Activated CD8-positive, alpha-beta T cell treated with anti-CD3 and anti-CD28 coated beads for 36 hours (primary cell): ENCODE data around the gene EDN2. TPM values are rescaled to one million over a fixed set of nuclear protein-coding genes. Genes with fewer than 3 reads are reported as not detected.

Experiments
- ATAC-seq: fragments of 200-7000 bp; cut with Tn5 transposase; one replicate; pipeline ENCODE4 v1.10.0; 2021; ENCODE audit warnings: mild to moderate bottlenecking, moderate library complexity
- CTCF ChIA-PET: fragments of 350-600 bp; sonication (Branson Sonifier 250); formaldehyde crosslinking; loops from one replicate; lab custom pipeline; 2021; ENCODE audit warnings: antibody characterized with exemption; lab: Charles Lee
- POLR2A ChIA-PET: fragments of 350-600 bp; sonication (Branson Sonifier 250); formaldehyde crosslinking; loops from one replicate; lab custom pipeline; 2021; ENCODE audit warnings: antibody characterized with exemption; lab: Charles Lee
- DNase-seq: peaks from one replicate; pipeline ENCODE4 v3.0.0-alpha.2; 2020
- H3K27ac Mint-ChIP-seq: one replicate; pipeline ENCODE4 v1.8.0; 2021; ENCODE audit warnings: mild to moderate bottlenecking, mixed read lengths
- H3K27me3 Mint-ChIP-seq: one replicate; pipeline ENCODE4 v1.8.0; 2021; ENCODE audit warnings: mixed read lengths
- H3K36me3 Mint-ChIP-seq: one replicate; pipeline ENCODE4 v1.8.0; 2021; ENCODE audit warnings: low read depth, mixed read lengths
- H3K4me1 Mint-ChIP-seq: one replicate; pipeline ENCODE4 v1.8.0; 2021; ENCODE audit warnings: low read depth, mixed read lengths
- H3K4me3 Mint-ChIP-seq: one replicate; pipeline ENCODE4 v1.8.0; 2021; ENCODE audit warnings: mild to moderate bottlenecking, moderate library complexity, mixed read lengths
- H3K9me3 Mint-ChIP-seq: one replicate; pipeline ENCODE4 v1.8.0; 2021; ENCODE audit warnings: mixed read lengths
- CTCF ChIP-seq: fragments of 200-600 bp; IDR thresholded peaks from one replicate; pipeline ENCODE4 v1.8.0; 2022; ENCODE audit warnings: antibody characterized with exemption, mild to moderate bottlenecking
- intact Hi-C: fragments of 100-400 bp; cut with micrococcal nuclease; formaldehyde crosslinking; loops from one replicate; pipeline ENCODE4 v1.10.0; 2022
- total RNA-seq, 2 experiments: library from RNA; stranded (reverse); gene quantifications; one replicate each; pipeline ENCODE4 v1.2.3, GENCODE V29; 2021

The EDN2 gene
- total RNA-seq, 2 experiments from 2014 or later, result not detected

- no peak for TF ChIP-seq CTCF
- intact Hi-C loops, result no loop called here
- POLR2A ChIA-PET, result no interaction called here
- no peak overlapping the region for H3K4me3 Mint-ChIP-seq
- peaks cover 7% of the 10 kb centered on the region for H3K27me3 Mint-ChIP-seq
- no peak for ATAC-seq
- no peak overlapping the region for H3K27ac Mint-ChIP-seq
- H3K36me3 Mint-ChIP-seq, result no peaks in the 10 kb centered on the region
- H3K9me3 Mint-ChIP-seq, result no peaks in the 10 kb centered on the region
- CTCF ChIA-PET, result interaction anchor here (0.6 to 0.9 kb wide), 3 partner anchors 12 to 871 kb away, joined by 3 read pairs; no protein-coding TSS in a partner anchor
- peaks cover 5% of the 10 kb centered on the region for H3K4me1 Mint-ChIP-seq
- no peak for DNase-seq
Observed at GRCh38 chr1:41481109-41481775, 3.2 kb downstream of the EDN2 start.

GRCh38 chr1:41480204-41481108 is 4.0 kb downstream of the EDN2 start:
- Mint-ChIP-seq H3K4me3 (no peak overlapping the region), H3K27ac (no peak overlapping the region), H3K36me3 (no peaks in the 10 kb centered on the region), H3K27me3 (peaks cover 3% of the 10 kb centered on the region), H3K9me3 (no peaks in the 10 kb centered on the region), H3K4me1 (no peaks in the 10 kb centered on the region)
- ATAC-seq (no peak), DNase-seq (no peak)
- ChIA-PET CTCF (interaction anchor here (0.9 to 2.8 kb wide), 2 partner anchors 11 to 12 kb away, joined by 3 to 12 read pairs; no protein-coding TSS in a partner anchor), POLR2A (no interaction called here)
- intact Hi-C loops, result no loop called here
- TF ChIP-seq CTCF, result no peak

DNA sequence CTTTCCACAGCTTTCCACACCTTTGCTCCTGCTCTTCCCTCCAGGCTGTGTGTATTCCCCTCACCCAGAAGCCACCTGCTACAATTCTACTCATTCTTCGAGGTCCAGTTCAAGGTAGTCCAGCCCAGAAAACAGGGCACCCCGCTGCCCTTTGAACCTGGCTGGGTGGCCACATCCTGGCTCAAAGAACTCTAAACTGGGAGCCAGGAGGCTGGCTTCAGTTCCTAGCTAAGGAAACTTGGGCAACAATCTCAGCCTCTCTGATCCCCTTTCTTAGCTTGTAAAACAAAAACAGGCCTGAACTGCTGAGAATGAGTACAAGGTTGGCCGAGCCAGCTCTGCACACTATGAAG is 4.7 kb downstream of the EDN2 start:
- Mint-ChIP-seq H3K9me3 (no peaks in the 10 kb centered on the region), H3K4me1 (no peaks in the 10 kb centered on the region), H3K27me3 (no peaks in the 10 kb centered on the region), H3K36me3 (no peaks in the 10 kb centered on the region), H3K4me3 (no peak overlapping the region), H3K27ac (no peak overlapping the region)
- ChIA-PET CTCF (interaction anchor here (1.4 to 2.8 kb wide), 2 partner anchors 12 to 17 kb away, joined by 4 to 12 read pairs; no protein-coding TSS in a partner anchor), POLR2A (no interaction called here)
- TF ChIP-seq CTCF, result no peak
- intact Hi-C loops, result no loop called here
- DNase-seq (no peak), ATAC-seq (no peak)

GRCh38 chr1:41479000-41479807 is 5.3 kb downstream of the EDN2 start:
- Mint-ChIP-seq H3K36me3 (no peaks in the 10 kb centered on the region), H3K4me3 (no peak overlapping the region), H3K9me3 (no peaks in the 10 kb centered on the region), H3K27ac (no peak overlapping the region), H3K27me3 (no peaks in the 10 kb centered on the region), H3K4me1 (no peaks in the 10 kb centered on the region)
- POLR2A ChIA-PET, result no interaction called here
- TF ChIP-seq CTCF, result no peak
- CTCF ChIA-PET, result interaction anchor here (1.4 to 2.8 kb wide), 2 partner anchors 12 to 17 kb away, joined by 4 to 12 read pairs; no protein-coding TSS in a partner anchor
- intact Hi-C loops, result no loop called here
- no peak for DNase-seq
- ATAC-seq, result no peak
